ENCODE data around the gene SLC16A8. TPM values are rescaled to one million over a fixed set of nuclear protein-coding genes. Genes with fewer than 3 reads are reported as not detected.

Gene SLC16A8
- total and polyA plus RNA-seq, 9 of the 15 experiments (the other 6 are each of a cell fraction or from before 2014, with no cell fraction given) = not detected

- 36% methylated on average over 18 of the region's 32 CpGs for WGBS (ENCODE audit: insufficient coverage, low coverage, missing lambda C conversion rate)
- intact Hi-C loops (cut with micrococcal nuclease) (loop anchor here (10.0 kb wide), 1 partner anchor 90 kb away; the partner anchor contains the start of gene MAFF), in situ Hi-C loops (cut with MboI) (no loop called here)
- H2AFZ ChIP-seq (ENCODE audit: low read depth, low read length) = no peak overlapping the region
- ChIA-PET CTCF (ENCODE audit: low intra/inter-chr PET ratio) (interaction anchor here (0.5 kb wide), 1 partner anchor 100 kb away, joined by 3 read pairs; no protein-coding TSS in a partner anchor), POLR2A (interaction anchor here (0.6 to 1.6 kb wide), 4 partner anchors 11 to 115 kb away, joined by 3 to 5 read pairs (median 4); partner anchors contain the start of gene MAFF)
- H3K27me3 ChIP-seq (ENCODE audit: control insufficient read depth in 2 of 2, insufficient read depth in 2 of 2, low read length in 2 of 2) = no peaks in the 10 kb centered on the region
- BruUV-seq (replicated peaks) = no TSS peak
- ATAC-seq = peak; percentile 98
- H4K20me1 ChIP-seq (replicated peaks; ENCODE audit: control insufficient read depth, insufficient read depth, low read length) = no peaks in the 10 kb centered on the region
- no peak overlapping the region for H3K27ac ChIP-seq (ENCODE audit: extremely low read depth, low read depth, low read length)
- H3K4me1 ChIP-seq (replicated peaks in 1 of 2; ENCODE audit: control insufficient read depth in 2 of 2, insufficient read depth in 2 of 2, low read length in 2 of 2) = peaks cover 0 to 33% of the 10 kb centered on the region in 2 experiments; a peak in 2 of 5 replicates
- FAIRE-seq = peak; percentile 63
- no peaks in the 10 kb centered on the region for H3K9me1 ChIP-seq (ENCODE audit: control insufficient read depth, insufficient read depth, low read length)
- no peak overlapping the region for H3K4me3 ChIP-seq
- peak overlapping the region in 1 of 2 experiments; percentile 35; a peak in 1 of 4 replicates for H3K9ac ChIP-seq (ENCODE audit: insufficient read depth in 1 of 2, low read depth in 2 of 2, low read length in 2 of 2)
- no peaks in the 10 kb centered on the region for H3K79me2 ChIP-seq (ENCODE audit: control insufficient read depth, insufficient read depth, low read length)
- DNase-seq (ENCODE audit: extremely low read depth in 1 of 4, low spot score in 3 of 4) = peak; percentile 75 to 80 (median 76)
- no peak overlapping the region for H3K4me2 ChIP-seq (ENCODE audit: insufficient read depth, low read length)
- no peaks in the 10 kb centered on the region for H3K36me3 ChIP-seq (ENCODE audit: control insufficient read depth, insufficient read depth, low read length)
- H3K9me3 ChIP-seq (replicated peaks; ENCODE audit: control insufficient read depth, insufficient read depth, low read depth, low read length) = no peaks in the 10 kb centered on the region
- TF ChIP-seq MYNN (IDR thresholded peaks at IDR 0.05) (0 out of 2 replicates have a peak, but pooled peaks have one; percentile 32), MYNN (CRISPR knock-in tag; IDR thresholded peaks at IDR 0.05) (no peak), GATAD2B (IDR thresholded peaks at IDR 0.05; ENCODE audit: borderline replicate concordance) (no peak), ZNF639 (CRISPR knock-in tag; conservative IDR thresholded peaks at IDR 0.05 in 1 of 2, IDR thresholded peaks at IDR 0.05 in 1 of 2) (no peak), CTCFL (IDR thresholded peaks at IDR 0.05; ENCODE audit: borderline replicate concordance, insufficient read depth, low read depth, low read length, poor library complexity, severe bottlenecking) (peak; percentile 56), SMC3 (conservative IDR thresholded peaks at IDR 0.05; ENCODE audit: insufficient read depth, low read depth, low read length) (peak; percentile 70; the same call in 1 of the 2 replicates), ZSCAN32 (CRISPR knock-in tag; IDR thresholded peaks at IDR 0.05) (no peak), RCOR1 (IDR thresholded peaks at IDR 0.05; ENCODE audit: borderline replicate concordance in 1 of 2, low read depth in 2 of 2, low read length in 2 of 2) (0 out of 4 replicates have a peak, but pooled peaks of 1 of the 2 experiments have one; percentile 21), LCOR (CRISPR knock-in tag; IDR thresholded peaks at IDR 0.05) (no peak), ATF3 (IDR thresholded peaks at IDR 0.05) (no peak), ATF3 (CRISPR knock-in tag; conservative IDR thresholded peaks at IDR 0.05) (no peak), ATF7 (IDR thresholded peaks at IDR 0.05) (no peak), TFAP4 (CRISPR knock-in tag; IDR thresholded peaks at IDR 0.05; ENCODE audit: borderline replicate concordance) (peak; percentile 32; the same call in 1 of the 2 replicates)
Observed at GRCh38 chr22:38114484-38115398, 30.8 kb upstream of the SLC16A8 start.
